ENCODE measurements around the gene TRMT61A.

Gene TRMT61A

GRCh38 chr14:103501041-103501870 is 27.7 kb upstream of the TRMT61A start:
- TF ChIP-seq, protein P1, sequence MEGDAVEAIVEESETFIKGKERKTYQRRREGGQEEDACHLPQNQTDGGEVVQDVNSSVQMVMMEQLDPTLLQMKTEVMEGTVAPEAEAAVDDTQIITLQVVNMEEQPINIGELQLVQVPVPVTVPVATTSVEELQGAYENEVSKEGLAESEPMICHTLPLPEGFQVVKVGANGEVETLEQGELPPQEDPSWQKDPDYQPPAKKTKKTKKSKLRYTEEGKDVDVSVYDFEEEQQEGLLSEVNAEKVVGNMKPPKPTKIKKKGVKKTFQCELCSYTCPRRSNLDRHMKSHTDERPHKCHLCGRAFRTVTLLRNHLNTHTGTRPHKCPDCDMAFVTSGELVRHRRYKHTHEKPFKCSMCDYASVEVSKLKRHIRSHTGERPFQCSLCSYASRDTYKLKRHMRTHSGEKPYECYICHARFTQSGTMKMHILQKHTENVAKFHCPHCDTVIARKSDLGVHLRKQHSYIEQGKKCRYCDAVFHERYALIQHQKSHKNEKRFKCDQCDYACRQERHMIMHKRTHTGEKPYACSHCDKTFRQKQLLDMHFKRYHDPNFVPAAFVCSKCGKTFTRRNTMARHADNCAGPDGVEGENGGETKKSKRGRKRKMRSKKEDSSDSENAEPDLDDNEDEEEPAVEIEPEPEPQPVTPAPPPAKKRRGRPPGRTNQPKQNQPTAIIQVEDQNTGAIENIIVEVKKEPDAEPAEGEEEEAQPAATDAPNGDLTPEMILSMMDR (IDR thresholded peaks at IDR 0.05; ENCODE audit: extremely low read depth, missing control alignments), result no peak
- DNase-seq (ENCODE audit: low spot score), result peak; percentile 2

- DNase-seq (ENCODE audit: low spot score), result no peak
- TF ChIP-seq, protein P1 (IDR thresholded peaks at IDR 0.05; ENCODE audit: extremely low read depth, missing control alignments), result no peak
Measured at GRCh38 chr14:103501921-103502669, 26.9 kb upstream of the TRMT61A start.

- TF ChIP-seq, protein P1 (IDR thresholded peaks at IDR 0.05; ENCODE audit: extremely low read depth, missing control alignments), result no peak
- no peak for DNase-seq (ENCODE audit: low spot score)
Measured at GRCh38 chr14:103502877-103503276, 26.1 kb upstream of the TRMT61A start.

GRCh38 chr14:103503296-103503695 is 25.7 kb upstream of the TRMT61A start:
- TF ChIP-seq, protein P1 (IDR thresholded peaks at IDR 0.05; ENCODE audit: extremely low read depth, missing control alignments), result no peak
- DNase-seq (ENCODE audit: low spot score), result peak; percentile 3

DNA sequence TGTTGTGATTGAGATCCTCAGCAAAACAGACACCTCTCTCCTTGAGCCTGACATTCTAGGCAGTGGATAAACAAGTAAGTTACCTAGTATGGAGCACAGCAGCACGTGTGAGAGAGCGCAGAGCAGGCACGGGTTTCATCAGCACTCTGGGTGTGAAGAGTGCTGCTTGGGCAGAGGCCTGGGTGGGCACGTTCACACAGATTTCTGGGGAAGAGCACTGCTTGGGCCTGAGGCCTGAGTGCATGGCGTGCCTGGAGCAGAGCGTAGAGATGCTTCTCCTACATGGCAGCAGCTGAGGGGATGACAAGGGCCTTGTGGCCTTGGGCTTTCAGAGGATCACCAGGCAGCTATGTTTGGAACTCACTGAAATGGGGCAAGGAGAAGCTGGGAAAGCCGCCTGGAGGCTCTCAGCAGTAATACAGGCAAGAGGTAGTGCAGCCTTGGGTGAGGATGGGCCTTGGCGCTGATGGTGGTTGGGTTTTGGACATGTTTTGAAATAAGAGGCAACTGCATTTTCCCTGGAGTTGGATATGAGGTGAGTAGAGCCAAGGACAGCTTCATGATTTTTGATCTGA is 23.9 kb upstream of the TRMT61A start:
- no peak for DNase-seq (ENCODE audit: low spot score)
- TF ChIP-seq, protein P1 (IDR thresholded peaks at IDR 0.05; ENCODE audit: extremely low read depth, missing control alignments), result no peak

GRCh38 chr14:103507751-103508150 is 21.2 kb upstream of the TRMT61A start:
- peak; percentile 6 for DNase-seq (ENCODE audit: low spot score)
- TF ChIP-seq, protein P1 (IDR thresholded peaks at IDR 0.05; ENCODE audit: extremely low read depth, missing control alignments), result no peak
